Fibroblast of lung (primary cell): Measurements from ENCODE around the gene MAMLD1. TPM values are rescaled to one million over a fixed set of nuclear protein-coding genes. Genes with fewer than 3 reads are reported as not detected.

ENCODE experiments used
- DNase-seq, 2 donors: peaks; one replicate each; pipeline versions ENCODE4 v3.0.0 to v3.0.0-alpha.2; 2010; ENCODE audit warnings: low read depth in 2 of 2
- H2AFZ ChIP-seq: 2 replicates; pipeline ENCODE4 v1.5.1; 2012; ENCODE audit warnings: low read length, control low read depth, inconsistent platforms
- H3K27ac ChIP-seq: 2 replicates; pipeline ENCODE4 v1.5.1; 2011; ENCODE audit warnings: low read length, control low read depth; ENCODE audit not compliant: insufficient read depth
- H3K27me3 ChIP-seq: 2 replicates; pipeline ENCODE4 v1.5.1; 2011; ENCODE audit warnings: mild to moderate bottlenecking, low read length; ENCODE audit not compliant: control insufficient read depth, insufficient read depth
- H3K36me3 ChIP-seq: 2 replicates; pipeline ENCODE4 v1.5.1; 2011; ENCODE audit warnings: low read length; ENCODE audit not compliant: control insufficient read depth, insufficient read depth
- H3K4me1 ChIP-seq: 2 replicates; pipeline ENCODE4 v1.5.1; 2011; ENCODE audit warnings: low read length; ENCODE audit not compliant: control insufficient read depth, insufficient read depth; ENCODE audit errors: extremely low read depth
- H3K4me2 ChIP-seq: 2 replicates; pipeline ENCODE4 v1.5.1; 2011; ENCODE audit warnings: low read length, control low read depth; ENCODE audit not compliant: insufficient read depth; ENCODE audit errors: extremely low read depth
- H3K4me3 ChIP-seq, 4 experiments: fragments of 200-600 bp in 1 of 4; sonication (generic) in 1 of 4; replicated peaks in 1 of 4; 2 replicates each; pipeline ENCODE4 v1.5.1; 2011 to 2016; ENCODE audit warnings: low read length in 4 of 4, low read depth in 3 of 4, mild to moderate bottlenecking in 3 of 4, control low read depth in 2 of 4, inconsistent platforms in 1 of 4, mixed read lengths in 1 of 4; ENCODE audit not compliant: insufficient read depth in 1 of 4; ENCODE audit errors: control extremely low read depth in 1 of 4
- H3K79me2 ChIP-seq: 2 replicates; pipeline ENCODE4 v1.5.1; 2012; ENCODE audit warnings: mild to moderate bottlenecking, low read length, inconsistent platforms; ENCODE audit not compliant: control insufficient read depth, insufficient read depth
- H3K9ac ChIP-seq: 2 replicates; pipeline ENCODE4 v1.5.1; 2011; ENCODE audit warnings: mild to moderate bottlenecking, low read length, control low read depth; ENCODE audit not compliant: insufficient read depth
- H3K9me3 ChIP-seq: 2 replicates; pipeline ENCODE4 v1.5.1; 2012; ENCODE audit warnings: low read depth, low read length; ENCODE audit not compliant: control insufficient read depth, insufficient read depth
- H4K20me1 ChIP-seq: 2 replicates; pipeline ENCODE4 v1.5.1; 2011; ENCODE audit warnings: low read length; ENCODE audit not compliant: control insufficient read depth, insufficient read depth; ENCODE audit errors: extremely low read depth
- EZH2 ChIP-seq: IDR thresholded peaks from 2 replicates; pipeline ENCODE4 v1.5.1; 2012; ENCODE audit warnings: low read length, control low read depth, mild to moderate bottlenecking; ENCODE audit errors: missing control alignments
- polyA plus RNA-seq, 2 donors: library from polyadenylated mRNA; depleted of rRNA in 1 of 2; stranded (reverse) in 1 of 2; unstranded in 1 of 2; fragments of >200 nt; gene quantifications; 2 replicates each; pipeline ENCODE4 v1.2.1, GENCODE V29; 2011 to 2012; ENCODE audit warnings: missing spikeins in 1 of 2
- total RNA-seq: library from RNA; depleted of rRNA; stranded (reverse); fragments of >200 nt; gene quantifications from 2 replicates; pipeline ENCODE4 v1.2.1, GENCODE V29; 2014
- TF ChIP-seq, protein P1 (sequence below), 2 donors: IDR thresholded peaks in 1 of 2; conservative IDR thresholded peaks in 1 of 2; 1 replicate in 1 of 2; 2 replicates in 1 of 2; pipeline ENCODE4 v1.5.1; 2011 to 2012; ENCODE audit warnings: low read length in 2 of 2, control low read depth in 1 of 2, inconsistent platforms in 1 of 2, low read depth in 1 of 2, mild to moderate bottlenecking in 1 of 2

MAMLD1 gene
- total and polyA plus RNA-seq, 2 donors (not counting 1 experiment from before 2014, with no cell fraction given) = 3.6 to 15.5 TPM

DNA sequence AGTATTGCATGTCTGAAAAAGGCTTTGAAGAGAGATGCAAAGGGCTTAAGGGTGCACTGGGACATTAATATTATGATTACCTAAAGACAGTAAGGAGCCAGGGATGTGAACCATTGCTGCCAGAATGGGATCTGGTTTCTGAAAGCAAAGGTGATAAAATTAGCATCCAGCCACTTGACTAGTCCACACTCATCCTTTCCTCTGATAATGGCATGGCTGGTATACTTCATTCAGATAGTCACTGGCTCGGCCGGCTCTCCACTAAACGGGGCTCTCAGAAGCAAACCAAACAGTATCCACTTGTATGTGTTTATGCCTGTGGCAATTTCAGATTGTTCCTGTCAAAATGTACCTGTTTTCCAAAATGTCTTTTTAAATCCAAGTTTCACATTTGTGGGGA is 46.4 kb downstream of the MAMLD1 start:
- Histone ChIP-seq H4K20me1 (no peaks in the 10 kb centered on the region), H3K9ac (no peak overlapping the region), H3K27ac (no peak overlapping the region), H3K36me3 (no peaks in the 10 kb centered on the region), H3K79me2 (peaks cover 14% of the 10 kb centered on the region), H3K4me1 (no peaks in the 10 kb centered on the region), H3K4me2 (no peak overlapping the region), H3K27me3 (no peaks in the 10 kb centered on the region), H2AFZ (no peak overlapping the region), H3K4me3 (no peak overlapping the region), H3K9me3 (no peaks in the 10 kb centered on the region)
- no peak for DNase-seq
- TF ChIP-seq, protein P1, sequence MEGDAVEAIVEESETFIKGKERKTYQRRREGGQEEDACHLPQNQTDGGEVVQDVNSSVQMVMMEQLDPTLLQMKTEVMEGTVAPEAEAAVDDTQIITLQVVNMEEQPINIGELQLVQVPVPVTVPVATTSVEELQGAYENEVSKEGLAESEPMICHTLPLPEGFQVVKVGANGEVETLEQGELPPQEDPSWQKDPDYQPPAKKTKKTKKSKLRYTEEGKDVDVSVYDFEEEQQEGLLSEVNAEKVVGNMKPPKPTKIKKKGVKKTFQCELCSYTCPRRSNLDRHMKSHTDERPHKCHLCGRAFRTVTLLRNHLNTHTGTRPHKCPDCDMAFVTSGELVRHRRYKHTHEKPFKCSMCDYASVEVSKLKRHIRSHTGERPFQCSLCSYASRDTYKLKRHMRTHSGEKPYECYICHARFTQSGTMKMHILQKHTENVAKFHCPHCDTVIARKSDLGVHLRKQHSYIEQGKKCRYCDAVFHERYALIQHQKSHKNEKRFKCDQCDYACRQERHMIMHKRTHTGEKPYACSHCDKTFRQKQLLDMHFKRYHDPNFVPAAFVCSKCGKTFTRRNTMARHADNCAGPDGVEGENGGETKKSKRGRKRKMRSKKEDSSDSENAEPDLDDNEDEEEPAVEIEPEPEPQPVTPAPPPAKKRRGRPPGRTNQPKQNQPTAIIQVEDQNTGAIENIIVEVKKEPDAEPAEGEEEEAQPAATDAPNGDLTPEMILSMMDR (conservative IDR thresholded peaks at IDR 0.05 in 1 of 2, IDR thresholded peaks at IDR 0.05 in 1 of 2; ENCODE audit: low read depth in 1 of 2, low read length in 2 of 2) = no peak
- TF ChIP-seq EZH2 = no peak

DNA sequence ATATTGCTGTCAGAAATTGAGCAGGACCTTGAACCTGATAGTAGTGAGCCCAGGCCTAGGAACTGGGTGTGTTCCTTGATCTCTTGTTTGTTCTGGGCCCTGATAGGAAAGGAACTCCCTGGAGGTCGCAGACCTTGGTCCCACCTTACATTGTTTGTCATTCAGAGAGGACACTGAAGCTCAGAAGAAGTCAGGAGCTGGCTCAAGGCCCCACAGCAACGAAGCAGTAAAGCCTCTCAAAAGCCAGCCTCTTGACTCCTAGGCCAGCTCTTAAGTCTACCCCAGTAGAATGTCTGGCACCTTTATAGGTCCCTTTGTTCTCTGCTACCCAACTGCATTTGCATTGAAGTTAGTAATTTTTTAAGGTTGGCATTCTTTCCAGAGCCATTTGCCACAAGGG is 46.8 kb downstream of the MAMLD1 start:
- no peaks in the 10 kb centered on the region for H3K4me1 ChIP-seq
- no peaks in the 10 kb centered on the region for H3K36me3 ChIP-seq
- H4K20me1 ChIP-seq = no peaks in the 10 kb centered on the region
- DNase-seq = no peak
- TF ChIP-seq EZH2 = no peak
- TF ChIP-seq, protein P1 (conservative IDR thresholded peaks at IDR 0.05 in 1 of 2, IDR thresholded peaks at IDR 0.05 in 1 of 2; ENCODE audit: low read depth in 1 of 2, low read length in 2 of 2) = no peak
- H3K9ac ChIP-seq = no peak overlapping the region
- H3K9me3 ChIP-seq = no peaks in the 10 kb centered on the region
- no peak overlapping the region for H3K4me2 ChIP-seq
- no peaks in the 10 kb centered on the region for H3K27me3 ChIP-seq
- H2AFZ ChIP-seq = no peak overlapping the region
- H3K79me2 ChIP-seq = peaks cover 14% of the 10 kb centered on the region
- no peak overlapping the region for H3K4me3 ChIP-seq
- H3K27ac ChIP-seq = no peak overlapping the region

DNA sequence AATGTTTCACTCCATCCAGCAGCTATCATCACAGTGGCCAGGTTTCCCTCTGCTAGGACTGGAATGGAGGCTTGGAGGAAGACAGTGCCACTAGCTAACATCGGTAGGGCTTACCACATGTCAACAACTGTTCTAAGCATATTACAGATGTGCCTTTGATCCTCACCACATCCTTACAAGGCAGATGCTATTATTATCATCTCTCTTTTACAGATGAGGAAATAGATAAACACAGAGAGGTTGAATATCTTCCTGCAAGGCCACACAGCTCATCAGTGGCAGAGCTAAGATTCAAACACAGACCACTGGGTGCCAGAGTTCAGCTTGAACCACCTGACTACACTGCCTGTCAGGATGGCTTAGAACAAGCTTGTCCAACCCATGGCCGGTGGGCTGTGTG is 47.4 kb downstream of the MAMLD1 start:
- H3K4me2 ChIP-seq = no peak overlapping the region
- no peaks in the 10 kb centered on the region for H3K27me3 ChIP-seq
- no peaks in the 10 kb centered on the region for H4K20me1 ChIP-seq
- DNase-seq = no peak
- TF ChIP-seq, protein P1 (conservative IDR thresholded peaks at IDR 0.05 in 1 of 2, IDR thresholded peaks at IDR 0.05 in 1 of 2; ENCODE audit: low read depth in 1 of 2, low read length in 2 of 2) = no peak
- TF ChIP-seq EZH2 = no peak
- H3K9me3 ChIP-seq = no peaks in the 10 kb centered on the region
- no peaks in the 10 kb centered on the region for H3K36me3 ChIP-seq
- H3K79me2 ChIP-seq = peaks cover 14% of the 10 kb centered on the region
- no peak overlapping the region for H3K9ac ChIP-seq
- H3K4me3 ChIP-seq = no peak overlapping the region
- H3K4me1 ChIP-seq = no peaks in the 10 kb centered on the region
- no peak overlapping the region for H2AFZ ChIP-seq
- H3K27ac ChIP-seq = no peak overlapping the region
